Uterus (tissue), 4 donors: Measurements from ENCODE around the gene SYNE1. TPM values are rescaled to one million over a fixed set of nuclear protein-coding genes. Genes with fewer than 3 reads are reported as not detected.

ENCODE experiments used
- DNase-seq, 2 donors: peaks; one replicate each; pipeline ENCODE4 v3.0.0-alpha.2; 2019 to 2020
- H3K27ac ChIP-seq, 2 donors: fragments of 200-600 bp; sonication (generic); 1 replicate in 1 of 2; 2 replicates in 1 of 2; pipeline ENCODE4 v1.5.1; 2016 to 2018
- H3K27me3 ChIP-seq, 2 donors: fragments of 200-600 bp; sonication (generic); one replicate each; pipeline ENCODE4 v1.5.1; 2018 to 2019; ENCODE audit warnings: control low read depth in 1 of 2
- H3K36me3 ChIP-seq, 2 donors: fragments of 200-600 bp; sonication (generic); one replicate each; pipeline ENCODE4 v1.5.1; 2019; ENCODE audit warnings: control low read depth in 1 of 2
- H3K4me1 ChIP-seq, 2 donors: fragments of 200-600 bp; sonication (generic); one replicate each; pipeline ENCODE4 v1.5.1; 2018 to 2019; ENCODE audit warnings: control low read depth in 1 of 2
- H3K4me3 ChIP-seq, 2 donors: fragments of 200-600 bp; sonication (generic); 1 replicate in 1 of 2; 2 replicates in 1 of 2; pipeline ENCODE4 v1.5.1; 2018 to 2019; ENCODE audit warnings: mild to moderate bottlenecking in 1 of 2
- H3K9me3 ChIP-seq, 2 donors: fragments of 200-600 bp; sonication (generic); one replicate each; pipeline ENCODE4 v1.5.1; 2019; ENCODE audit warnings: control low read depth in 1 of 2
- POLR2A ChIP-seq, 2 donors: fragments of 450-650 bp; IDR thresholded peaks; one replicate each; pipeline ENCODE4 v1.6.1; 2016; ENCODE audit warnings: antibody characterized with exemption in 2 of 2, mild to moderate bottlenecking in 1 of 2, moderate library complexity in 1 of 2
- intact Hi-C: fragments of 100-400 bp; cut with DNase I; formaldehyde crosslinking; loops from one replicate; pipeline ENCODE4 v1.15.1; 2023; ENCODE audit warnings: low total_unique reads
- total RNA-seq, 4 donors: library from RNA; depleted of rRNA in 3 of 4; stranded (reverse); fragments of >200 nt in 3 of 4; gene quantifications; one replicate each; pipeline versions ENCODE4 v1.1.0 to v1.2.4, GENCODE V29; 2014 to 2023
- TF ChIP-seq, protein P1 (sequence below), 4 experiments: fragments of 200-600 bp in 2 of 4; fragments of 450-650 bp in 2 of 4; sonication (generic) in 2 of 4; IDR thresholded peaks; one replicate each; pipeline ENCODE4 v1.5.1; 2016 to 2019; ENCODE audit warnings: antibody characterized with exemption in 4 of 4, mild to moderate bottlenecking in 2 of 4, moderate library complexity in 1 of 4
- donor health status: DM: yes; HTN: yes; CAD: no.

The SYNE1 gene
- total RNA-seq, 4 donors from 2014 or later = 134 to 339 (median 181) TPM

DNA sequence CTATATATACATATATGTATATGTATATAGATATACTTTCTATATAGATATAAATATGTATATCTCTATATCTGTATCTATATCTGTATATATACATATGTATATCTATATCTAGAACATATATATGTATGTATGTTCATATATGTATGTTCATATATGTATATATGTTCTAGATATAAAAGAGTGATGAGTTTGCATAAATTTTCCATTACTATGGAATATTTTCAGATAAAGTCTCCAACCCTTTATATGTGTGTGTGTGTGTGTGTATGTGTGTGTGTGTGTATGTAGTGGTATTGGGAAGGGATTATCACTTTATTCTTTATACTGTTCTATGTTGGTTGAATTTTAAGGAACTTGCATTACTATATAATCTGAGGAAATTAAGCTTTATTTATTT lies 33.3 kb downstream of the SYNE1 start:
- TF ChIP-seq, protein P1, sequence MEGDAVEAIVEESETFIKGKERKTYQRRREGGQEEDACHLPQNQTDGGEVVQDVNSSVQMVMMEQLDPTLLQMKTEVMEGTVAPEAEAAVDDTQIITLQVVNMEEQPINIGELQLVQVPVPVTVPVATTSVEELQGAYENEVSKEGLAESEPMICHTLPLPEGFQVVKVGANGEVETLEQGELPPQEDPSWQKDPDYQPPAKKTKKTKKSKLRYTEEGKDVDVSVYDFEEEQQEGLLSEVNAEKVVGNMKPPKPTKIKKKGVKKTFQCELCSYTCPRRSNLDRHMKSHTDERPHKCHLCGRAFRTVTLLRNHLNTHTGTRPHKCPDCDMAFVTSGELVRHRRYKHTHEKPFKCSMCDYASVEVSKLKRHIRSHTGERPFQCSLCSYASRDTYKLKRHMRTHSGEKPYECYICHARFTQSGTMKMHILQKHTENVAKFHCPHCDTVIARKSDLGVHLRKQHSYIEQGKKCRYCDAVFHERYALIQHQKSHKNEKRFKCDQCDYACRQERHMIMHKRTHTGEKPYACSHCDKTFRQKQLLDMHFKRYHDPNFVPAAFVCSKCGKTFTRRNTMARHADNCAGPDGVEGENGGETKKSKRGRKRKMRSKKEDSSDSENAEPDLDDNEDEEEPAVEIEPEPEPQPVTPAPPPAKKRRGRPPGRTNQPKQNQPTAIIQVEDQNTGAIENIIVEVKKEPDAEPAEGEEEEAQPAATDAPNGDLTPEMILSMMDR (IDR thresholded peaks at IDR 0.05) = no peak
- Histone ChIP-seq H3K27ac (no peak overlapping the region), H3K4me1 (peaks cover 0 to 8% of the 10 kb centered on the region in 2 donors), H3K9me3 (no peaks in the 10 kb centered on the region), H3K36me3 (no peaks in the 10 kb centered on the region), H3K27me3 (no peaks in the 10 kb centered on the region), H3K4me3 (no peak overlapping the region)
- intact Hi-C loops = no loop called here
- DNase-seq = no peak

DNA sequence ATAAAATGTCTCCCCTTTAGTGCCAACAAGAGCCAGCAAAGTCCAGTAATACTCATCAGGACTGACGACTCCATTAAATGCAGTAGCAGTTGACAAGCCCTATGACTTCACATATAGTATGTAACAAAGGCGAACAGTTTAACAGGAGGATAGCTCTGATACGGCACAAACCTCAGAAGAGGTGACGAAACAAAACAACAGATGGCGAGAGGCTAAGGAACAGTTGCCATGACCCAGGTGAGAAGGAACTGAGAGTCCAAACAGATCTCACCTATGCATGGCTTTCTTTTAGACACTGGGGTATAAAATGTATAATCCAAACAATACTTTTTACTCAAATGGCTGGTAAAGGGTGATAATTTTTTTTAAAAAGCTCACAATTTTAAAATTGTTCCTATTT lies 37.1 kb downstream of the SYNE1 start:
- intact Hi-C loops = no loop called here
- Histone ChIP-seq H3K4me1 (peaks cover 0 to 8% of the 10 kb centered on the region in 2 donors), H3K27me3 (no peaks in the 10 kb centered on the region), H3K36me3 (no peaks in the 10 kb centered on the region), H3K27ac (no peak overlapping the region), H3K9me3 (no peaks in the 10 kb centered on the region), H3K4me3 (no peak overlapping the region)
- no peak for DNase-seq
- TF ChIP-seq POLR2A (IDR thresholded peaks at IDR 0.05) = no peak
- TF ChIP-seq, protein P1 (IDR thresholded peaks at IDR 0.05) = no peak

DNA sequence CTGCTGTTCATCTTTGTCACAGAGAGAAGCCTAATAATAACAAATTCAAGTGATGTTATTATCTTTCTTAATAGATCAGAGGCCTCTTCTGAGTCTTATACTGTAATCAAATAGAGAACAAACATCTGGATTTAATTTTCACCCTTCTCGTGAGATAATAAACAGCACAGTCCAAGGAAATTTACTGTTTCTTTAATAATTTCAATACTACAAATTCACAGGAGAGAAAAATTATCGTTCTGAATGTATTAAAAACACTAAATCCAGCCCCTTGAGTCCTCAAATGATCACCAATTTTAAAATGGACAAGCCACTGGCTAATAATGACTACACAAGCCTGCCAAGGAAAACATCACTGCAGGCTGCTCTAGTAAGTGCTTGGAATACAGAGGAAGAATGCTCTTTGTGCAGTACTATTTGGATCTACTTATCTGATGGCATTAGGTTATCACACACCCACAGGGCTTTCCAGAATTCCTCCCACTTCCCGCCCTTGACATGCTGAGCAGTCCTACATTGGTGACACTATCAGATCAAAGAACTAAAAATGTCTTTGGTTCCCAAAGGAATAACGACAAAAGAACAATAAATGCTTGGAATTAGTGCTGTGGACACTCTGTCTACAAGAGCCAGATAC lies 38.1 kb downstream of the SYNE1 start:
- DNase-seq = no peak
- peak overlapping the region; percentile 38 to 51 for H3K27ac ChIP-seq
- H3K4me3 ChIP-seq = no peak overlapping the region
- TF ChIP-seq POLR2A (IDR thresholded peaks at IDR 0.05) = no peak
- TF ChIP-seq, protein P1 (IDR thresholded peaks at IDR 0.05) = no peak
- peaks cover 0 to 8% of the 10 kb centered on the region in 2 donors for H3K4me1 ChIP-seq
- no peaks in the 10 kb centered on the region for H3K36me3 ChIP-seq
- intact Hi-C loops = no loop called here
- H3K27me3 ChIP-seq = no peaks in the 10 kb centered on the region
- H3K9me3 ChIP-seq = no peaks in the 10 kb centered on the region

DNA sequence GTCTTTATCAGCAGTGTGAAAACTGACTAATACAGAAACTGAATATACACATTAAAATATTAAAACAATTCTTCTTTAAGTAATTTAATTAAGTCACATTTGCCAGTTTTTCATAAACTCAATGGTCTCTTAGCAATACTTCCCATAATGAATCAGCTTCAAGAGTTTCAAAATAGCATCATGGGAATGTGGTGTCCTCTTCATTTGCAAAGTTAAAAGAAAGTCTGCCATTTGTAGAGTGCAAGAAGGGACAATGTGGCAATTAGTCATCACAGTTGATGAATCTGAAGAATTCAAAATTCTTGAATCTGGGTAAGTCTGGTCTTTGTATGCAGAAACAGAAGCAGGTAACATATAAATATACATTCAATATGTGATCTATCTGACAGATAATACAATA lies 38.7 kb downstream of the SYNE1 start:
- Histone ChIP-seq H3K27ac (peak overlapping the region; percentile 38 to 51), H3K36me3 (no peaks in the 10 kb centered on the region), H3K4me3 (no peak overlapping the region), H3K4me1 (peaks cover 0 to 8% of the 10 kb centered on the region in 2 donors), H3K27me3 (no peaks in the 10 kb centered on the region), H3K9me3 (no peaks in the 10 kb centered on the region)
- DNase-seq = no peak
- intact Hi-C loops = no loop called here
- no peak for TF ChIP-seq POLR2A (IDR thresholded peaks at IDR 0.05)
- TF ChIP-seq, protein P1 (IDR thresholded peaks at IDR 0.05) = no peak

GRCh38 chr6:152596726-152597125 lies 40.4 kb downstream of the SYNE1 start:
- TF ChIP-seq POLR2A (IDR thresholded peaks at IDR 0.05) = no peak
- TF ChIP-seq, protein P1 (IDR thresholded peaks at IDR 0.05) = no peak
- no peaks in the 10 kb centered on the region for H3K27me3 ChIP-seq
- H3K9me3 ChIP-seq = no peaks in the 10 kb centered on the region
- H3K36me3 ChIP-seq = no peaks in the 10 kb centered on the region
- H3K4me1 ChIP-seq = peaks cover 0 to 8% of the 10 kb centered on the region in 2 donors
- no peak for DNase-seq
- H3K4me3 ChIP-seq = no peak overlapping the region
- no peak overlapping the region for H3K27ac ChIP-seq
- intact Hi-C loops = no loop called here
